ENCODE data around the gene FMN1.

DNA sequence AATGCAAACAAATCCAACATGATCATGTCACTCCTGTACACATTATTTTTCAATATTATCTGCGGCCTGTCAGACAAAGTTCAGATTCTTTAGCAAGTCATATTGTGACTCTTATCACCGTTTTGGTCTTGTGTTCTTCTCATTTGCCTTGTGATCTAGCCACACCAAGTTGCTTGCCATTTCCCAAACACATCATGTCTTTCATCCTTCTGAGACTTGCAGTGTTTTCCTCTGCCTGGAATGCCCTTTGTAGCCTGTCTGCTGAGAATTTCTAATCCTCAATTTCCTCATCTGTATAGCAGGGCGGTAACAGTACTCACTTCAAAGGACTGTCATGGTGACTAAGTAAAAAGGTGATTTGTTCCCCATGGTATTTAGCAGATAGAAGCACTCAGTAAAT, 341.7 kb downstream of the FMN1 start:
- TF ChIP-seq CTCF (IDR thresholded peaks at IDR 0.05): no peak
- TF ChIP-seq POLR2AphosphoS5 (IDR thresholded peaks at IDR 0.05; ENCODE audit: insufficient read depth in 1 of 2, low read depth in 1 of 2): no peak
- no peak for TF ChIP-seq POLR2A (IDR thresholded peaks at IDR 0.05)

Measured in vagina (tissue), 2 donors.